ENCODE measurements around the gene GSK3A. TPM values are rescaled to one million over a fixed set of nuclear protein-coding genes. Genes with fewer than 3 reads are reported as not detected.
A peak's percentile ranks its signal among the peaks of the same experiment; 100 is the strongest.

Gene GSK3A
- total RNA-seq (10 to 100 TPM; 17.4 to 28.5 (median 20.5) TPM), polyA plus RNA-seq (10 to 100 TPM; 31.8 to 49.5 (median 49.0) TPM)

GRCh38 chr19:42242512-42243409, at the start of gene GSK3A:
Gene GSK3A (minus strand): TSS chr19:42242602. CDS start chr19:42242465, 137 bp downstream.
- peak; percentile 99 for DNase-seq
- Histone ChIP-seq H3K36me3 (peaks cover 0 to 18% (median 0%) of the 10 kb centered on the region in 4 donors), H3K27me3 (no peaks in the 10 kb centered on the region), H3K4me3 (peak within 1 kb of the TSS; percentile 63 to 93 (median 72)), H3K4me1 (peaks cover 0 to 62% (median 51%) of the 10 kb centered on the region in 4 donors), H3K9me3 (no peaks in the 10 kb centered on the region), H3K27ac (peak within 1 kb of the TSS; percentile 84 to 100 (median 98))
- 0% methylated on average over 76 of the region's 76 CpGs for WGBS, 2 donors
- TF ChIP-seq POLR2A (IDR thresholded peaks at IDR 0.05) (peak; percentile 83 to 89), POLR2AphosphoS5 (IDR thresholded peaks at IDR 0.05) (peak; percentile 86 to 97 (median 94)), CTCF (IDR thresholded peaks at IDR 0.05) (no peak), EP300 (IDR thresholded peaks at IDR 0.05) (peak in 1 of 4 donors; percentile 40)
- intact Hi-C loops (cut with DNase I): loop anchor here (2.0 kb wide), 1 partner anchor 24 kb away; no protein-coding TSS in a partner anchor

GRCh38 chr19:42291435-42291810, 49.0 kb upstream of the GSK3A start:
- Histone ChIP-seq H3K27ac (no peak overlapping the region), H3K27me3 (no peaks in the 10 kb centered on the region), H3K36me3 (peaks cover 29 to 88% (median 73%) of the 10 kb centered on the region in 4 donors), H3K4me3 (no peak overlapping the region), H3K4me1 (peaks cover 0 to 7% (median 5%) of the 10 kb centered on the region in 4 donors), H3K9me3 (no peaks in the 10 kb centered on the region)
- DNase-seq: no peak
- 27 to 62% methylated on average over 9 of the region's 9 CpGs for WGBS, 2 donors
- intact Hi-C loops (cut with DNase I): loop anchor here (10.0 kb wide), 1 partner anchor 157 kb away; the partner anchor contains the start of gene POU2F2
- TF ChIP-seq EP300 (IDR thresholded peaks at IDR 0.05): no peak
- TF ChIP-seq CTCF (IDR thresholded peaks at IDR 0.05): no peak
- TF ChIP-seq POLR2AphosphoS5 (IDR thresholded peaks at IDR 0.05): no peak
- TF ChIP-seq POLR2A (IDR thresholded peaks at IDR 0.05): no peak

GRCh38 chr19:42290523-42291434, 48.4 kb upstream of the GSK3A start:
- intact Hi-C loops (cut with DNase I): loop anchor here (10.0 kb wide), 1 partner anchor 156 kb away; the partner anchor contains the start of gene POU2F2
- H3K4me1 ChIP-seq: peaks cover 0 to 13% (median 12%) of the 10 kb centered on the region in 4 donors
- H3K9me3 ChIP-seq: no peaks in the 10 kb centered on the region
- H3K36me3 ChIP-seq: peaks cover 29 to 88% (median 73%) of the 10 kb centered on the region in 4 donors
- H3K27me3 ChIP-seq: no peaks in the 10 kb centered on the region
- DNase-seq: no peak
- TF ChIP-seq POLR2A (IDR thresholded peaks at IDR 0.05) (no peak), CTCF (IDR thresholded peaks at IDR 0.05) (no peak), POLR2AphosphoS5 (IDR thresholded peaks at IDR 0.05) (no peak), EP300 (IDR thresholded peaks at IDR 0.05) (no peak)
- H3K4me3 ChIP-seq: no peak overlapping the region
- 79 to 85% methylated on average over 31 of the region's 31 CpGs for WGBS, 2 donors
- H3K27ac ChIP-seq: no peak overlapping the region

GRCh38 chr19:42290136-42290522, 47.7 kb upstream of the GSK3A start:
- no peaks in the 10 kb centered on the region for H3K9me3 ChIP-seq
- no peaks in the 10 kb centered on the region for H3K27me3 ChIP-seq
- 88 to 89% methylated on average over 13 of the region's 13 CpGs for WGBS, 2 donors
- intact Hi-C loops (cut with DNase I): loop anchor here (10.0 kb wide), 1 partner anchor 155 kb away; the partner anchor contains the start of gene POU2F2
- H3K4me1 ChIP-seq: peaks cover 0 to 20% (median 17%) of the 10 kb centered on the region in 4 donors
- peaks cover 29 to 85% (median 72%) of the 10 kb centered on the region in 4 donors for H3K36me3 ChIP-seq
- no peak for DNase-seq
- no peak overlapping the region for H3K4me3 ChIP-seq
- TF ChIP-seq POLR2AphosphoS5 (IDR thresholded peaks at IDR 0.05) (no peak), EP300 (IDR thresholded peaks at IDR 0.05) (no peak)
- H3K27ac ChIP-seq: no peak overlapping the region
